SU-DHL-6 (cell line): ENCODE data around the gene TBC1D21.

Source experiments
- H2AFZ ChIP-seq: fragments of 200-600 bp; sonication (generic); 2 replicates; pipeline ENCODE4 v1.6.1; 2014; ENCODE audit warnings: low read depth, mild to moderate bottlenecking, moderate library complexity, mixed read lengths, antibody characterized with exemption, low read length; ENCODE audit not compliant: severe bottlenecking
- H3F3A ChIP-seq: fragments of 200-600 bp; shearing (Covaris generic); 2 replicates; pipeline ENCODE4 v1.6.0; 2016; ENCODE audit warnings: antibody characterized with exemption, mild to moderate bottlenecking; ENCODE audit not compliant: insufficient read depth
- H3K27ac ChIP-seq: fragments of 200-600 bp; sonication (generic); 2 replicates; pipeline ENCODE4 v1.5.1; 2016; ENCODE audit warnings: low read depth, mild to moderate bottlenecking, low read length, moderate library complexity, mixed read lengths
- H3K27me3 ChIP-seq: fragments of 200-600 bp; sonication (generic), shearing (Covaris generic); 2 replicates; pipeline ENCODE4 v1.6.0; 2014; ENCODE audit warnings: mild to moderate bottlenecking, low read length
- H3K36me3 ChIP-seq: fragments of 200-600 bp; sonication (generic); 2 replicates; pipeline ENCODE4 v1.6.1; 2014; ENCODE audit warnings: mild to moderate bottlenecking, low read length, mixed read lengths
- H3K4me2 ChIP-seq: fragments of 300-600, 200-600 bp; shearing (Covaris generic), sonication (generic); 2 replicates; pipeline ENCODE4 v1.6.0; 2014; ENCODE audit warnings: low read length, low read depth, mild to moderate bottlenecking; ENCODE audit not compliant: poor library complexity, severe bottlenecking
- H3K4me3 ChIP-seq: fragments of 200-600 bp; sonication (generic); 2 replicates; pipeline ENCODE4 v1.5.1; 2014; ENCODE audit warnings: antibody characterized with exemption, low read length, mild to moderate bottlenecking, mixed read lengths; ENCODE audit not compliant: insufficient read depth, poor library complexity, severe bottlenecking
- H3K79me2 ChIP-seq: fragments of 200-600 bp; sonication (generic); 2 replicates; pipeline ENCODE4 v1.6.1; 2014; ENCODE audit warnings: mild to moderate bottlenecking, low read length, moderate library complexity; ENCODE audit not compliant: insufficient read depth
- H3K9ac ChIP-seq: fragments of 200-600 bp; sonication (generic); 2 replicates; pipeline ENCODE4 v1.7.0; 2014; ENCODE audit warnings: mild to moderate bottlenecking, low read length
- H3K9me2 ChIP-seq: fragments of 200-600 bp; sonication (generic); replicated peaks from 2 replicates; pipeline ENCODE4 v1.6.1; 2014; ENCODE audit warnings: low read length; ENCODE audit not compliant: insufficient read depth
- H3K9me3 ChIP-seq: fragments of 200-600 bp; sonication (generic); 2 replicates; pipeline ENCODE4 v1.6.1; 2014; ENCODE audit warnings: low read length, mixed read lengths; ENCODE audit not compliant: insufficient read depth
- H4K20me1 ChIP-seq: fragments of 200-600 bp; sonication (generic); 2 replicates; pipeline ENCODE4 v1.6.1; 2014; ENCODE audit warnings: low read depth, mild to moderate bottlenecking, antibody characterized with exemption, low read length, moderate library complexity, mixed read lengths
- CTCF ChIP-seq: fragments of 200-600 bp; sonication (generic); IDR thresholded peaks from one replicate; pipeline ENCODE4 v1.5.1; 2017; ENCODE audit warnings: antibody characterized with exemption, mild to moderate bottlenecking, low read length, moderate library complexity; ENCODE audit not compliant: insufficient read depth, poor library complexity, severe bottlenecking
- EZH2phosphoT487 ChIP-seq: fragments of 200-600 bp; sonication (generic), shearing (Covaris generic); conservative IDR thresholded peaks from 2 replicates; pipeline ENCODE4 v1.6.1; 2018; ENCODE audit warnings: mild to moderate bottlenecking, antibody characterized with exemption, low read length, moderate library complexity, mixed read lengths

The TBC1D21 gene

GRCh38 chr15:73926219-73927002 is 53.0 kb downstream of the TBC1D21 start, which contains the start of gene LOXL1:
Gene LOXL1, plus strand, starts transcription at chr15:73926462. Its CDS starts 322 bp downstream, at chr15:73926784.
- H3K4me3 ChIP-seq, result no peak within 1 kb of the TSS

GRCh38 chr15:73927003-73927475 is 53.7 kb downstream of the TBC1D21 start:
- TF ChIP-seq EZH2phosphoT487, result no peak
- TF ChIP-seq CTCF, result no peak

More at GRCh38 chr15:73926219-73927002, 53.0 kb downstream of the TBC1D21 start, which contains the start of gene LOXL1:
- no peaks in the 10 kb centered on the region for H3K27me3 ChIP-seq
- no peaks in the 10 kb centered on the region for H3K36me3 ChIP-seq
- H3K9me2 ChIP-seq, result no peaks in the 10 kb centered on the region
- H2AFZ ChIP-seq, result no peak within 1 kb of the TSS
- H3K9ac ChIP-seq, result no peak within 1 kb of the TSS
- no peak within 1 kb of the TSS for H3K27ac ChIP-seq
- no peaks in the 10 kb centered on the region for H3K79me2 ChIP-seq
- no peaks in the 10 kb centered on the region for H3K9me3 ChIP-seq
- H3F3A ChIP-seq, result no peaks in the 10 kb centered on the region
- no peaks in the 10 kb centered on the region for H4K20me1 ChIP-seq
- no peak within 1 kb of the TSS for H3K4me2 ChIP-seq
- TF ChIP-seq EZH2phosphoT487, result no peak
- TF ChIP-seq CTCF, result no peak

GRCh38 chr15:73927476-73928240 is 54.3 kb downstream of the TBC1D21 start:
- Histone ChIP-seq H3K4me3 (no peak overlapping the region), H3K36me3 (no peaks in the 10 kb centered on the region), H3K9me2 (no peaks in the 10 kb centered on the region), H3F3A (no peaks in the 10 kb centered on the region), H3K9me3 (no peaks in the 10 kb centered on the region), H3K9ac (no peak overlapping the region), H3K27me3 (no peaks in the 10 kb centered on the region), H3K4me2 (no peak overlapping the region), H2AFZ (no peak overlapping the region), H3K79me2 (no peaks in the 10 kb centered on the region), H4K20me1 (no peaks in the 10 kb centered on the region), H3K27ac (no peak overlapping the region)
- no peak for TF ChIP-seq CTCF
- TF ChIP-seq EZH2phosphoT487, result no peak

More at GRCh38 chr15:73927003-73927475, 53.7 kb downstream of the TBC1D21 start:
- Histone ChIP-seq H2AFZ (no peak overlapping the region), H3F3A (no peaks in the 10 kb centered on the region), H3K27me3 (no peaks in the 10 kb centered on the region), H3K9ac (no peak overlapping the region), H3K4me3 (no peak overlapping the region), H3K9me2 (no peaks in the 10 kb centered on the region), H4K20me1 (no peaks in the 10 kb centered on the region), H3K79me2 (no peaks in the 10 kb centered on the region), H3K9me3 (no peaks in the 10 kb centered on the region), H3K27ac (no peak overlapping the region), H3K4me2 (no peak overlapping the region), H3K36me3 (no peaks in the 10 kb centered on the region)
